Measurements from ENCODE around the gene SGK2.

Gene SGK2

GRCh38 chr20:43572891-43573290, 14.1 kb downstream of the SGK2 start:
- H3K4me3 ChIP-seq (ENCODE audit: control insufficient read depth, low read depth, low read length) = no peak overlapping the region
- no peak for DNase-seq (ENCODE audit: low read depth)

GRCh38 chr20:43576108-43576507, 17.3 kb downstream of the SGK2 start:
- TF ChIP-seq, protein P1, sequence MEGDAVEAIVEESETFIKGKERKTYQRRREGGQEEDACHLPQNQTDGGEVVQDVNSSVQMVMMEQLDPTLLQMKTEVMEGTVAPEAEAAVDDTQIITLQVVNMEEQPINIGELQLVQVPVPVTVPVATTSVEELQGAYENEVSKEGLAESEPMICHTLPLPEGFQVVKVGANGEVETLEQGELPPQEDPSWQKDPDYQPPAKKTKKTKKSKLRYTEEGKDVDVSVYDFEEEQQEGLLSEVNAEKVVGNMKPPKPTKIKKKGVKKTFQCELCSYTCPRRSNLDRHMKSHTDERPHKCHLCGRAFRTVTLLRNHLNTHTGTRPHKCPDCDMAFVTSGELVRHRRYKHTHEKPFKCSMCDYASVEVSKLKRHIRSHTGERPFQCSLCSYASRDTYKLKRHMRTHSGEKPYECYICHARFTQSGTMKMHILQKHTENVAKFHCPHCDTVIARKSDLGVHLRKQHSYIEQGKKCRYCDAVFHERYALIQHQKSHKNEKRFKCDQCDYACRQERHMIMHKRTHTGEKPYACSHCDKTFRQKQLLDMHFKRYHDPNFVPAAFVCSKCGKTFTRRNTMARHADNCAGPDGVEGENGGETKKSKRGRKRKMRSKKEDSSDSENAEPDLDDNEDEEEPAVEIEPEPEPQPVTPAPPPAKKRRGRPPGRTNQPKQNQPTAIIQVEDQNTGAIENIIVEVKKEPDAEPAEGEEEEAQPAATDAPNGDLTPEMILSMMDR (IDR thresholded peaks at IDR 0.05; ENCODE audit: control insufficient read depth, insufficient read depth, low read depth, low read length, missing control alignments) = no peak
- no peak overlapping the region for H3K4me3 ChIP-seq (ENCODE audit: control insufficient read depth, low read depth, low read length)
- DNase-seq (ENCODE audit: low read depth) = no peak

More at GRCh38 chr20:43572891-43573290, 14.1 kb downstream of the SGK2 start:
- TF ChIP-seq, protein P1 (IDR thresholded peaks at IDR 0.05; ENCODE audit: control insufficient read depth, insufficient read depth, low read depth, low read length, missing control alignments) = no peak

DNA sequence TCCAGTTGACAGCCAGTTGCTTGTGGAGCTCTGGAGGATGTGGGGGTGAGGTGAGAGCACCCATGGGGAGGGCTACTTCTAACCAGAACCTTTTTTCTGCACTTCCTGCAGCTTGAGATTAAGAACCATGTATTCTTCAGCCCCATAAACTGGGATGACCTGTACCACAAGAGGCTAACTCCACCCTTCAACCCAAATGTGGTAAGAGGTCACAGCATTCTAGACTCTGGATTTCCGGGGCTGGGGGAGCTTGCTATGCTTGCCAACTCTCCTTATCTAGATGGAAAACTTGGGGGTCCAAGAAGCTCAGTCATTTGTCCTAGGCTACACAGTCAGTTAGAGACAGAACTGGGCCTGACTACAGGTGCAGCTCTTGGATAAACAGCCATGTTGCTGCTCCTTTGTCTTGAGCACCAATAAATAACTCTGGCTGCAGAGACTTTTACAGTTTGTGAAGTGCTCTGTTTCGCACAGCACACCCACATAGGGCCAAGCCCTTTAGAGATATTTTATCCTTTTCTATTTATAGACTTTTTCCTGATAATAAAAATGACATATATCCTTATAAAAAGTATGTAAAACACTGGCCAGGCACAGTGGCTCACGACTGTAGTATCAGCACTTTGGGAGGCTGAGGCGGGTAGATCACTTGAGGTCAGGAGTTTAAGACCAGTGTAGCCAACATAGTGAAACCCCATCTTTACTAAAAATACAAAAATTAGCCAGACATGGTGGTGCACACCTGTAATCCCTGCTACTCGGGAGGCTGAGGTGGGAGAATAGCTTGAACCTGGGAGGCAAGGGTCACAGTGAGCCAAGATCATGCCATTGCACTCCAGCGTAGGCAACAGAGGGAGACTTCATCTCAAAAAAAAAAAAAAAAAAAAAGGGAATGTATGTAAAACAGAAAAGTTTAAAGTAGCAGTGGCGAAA, 21.3 kb downstream of the SGK2 start:
- no peak for DNase-seq (ENCODE audit: low read depth)
- TF ChIP-seq, protein P1 (IDR thresholded peaks at IDR 0.05; ENCODE audit: control insufficient read depth, insufficient read depth, low read depth, low read length, missing control alignments) = no peak
- H3K4me3 ChIP-seq (ENCODE audit: control insufficient read depth, low read depth, low read length) = no peak overlapping the region

DNA sequence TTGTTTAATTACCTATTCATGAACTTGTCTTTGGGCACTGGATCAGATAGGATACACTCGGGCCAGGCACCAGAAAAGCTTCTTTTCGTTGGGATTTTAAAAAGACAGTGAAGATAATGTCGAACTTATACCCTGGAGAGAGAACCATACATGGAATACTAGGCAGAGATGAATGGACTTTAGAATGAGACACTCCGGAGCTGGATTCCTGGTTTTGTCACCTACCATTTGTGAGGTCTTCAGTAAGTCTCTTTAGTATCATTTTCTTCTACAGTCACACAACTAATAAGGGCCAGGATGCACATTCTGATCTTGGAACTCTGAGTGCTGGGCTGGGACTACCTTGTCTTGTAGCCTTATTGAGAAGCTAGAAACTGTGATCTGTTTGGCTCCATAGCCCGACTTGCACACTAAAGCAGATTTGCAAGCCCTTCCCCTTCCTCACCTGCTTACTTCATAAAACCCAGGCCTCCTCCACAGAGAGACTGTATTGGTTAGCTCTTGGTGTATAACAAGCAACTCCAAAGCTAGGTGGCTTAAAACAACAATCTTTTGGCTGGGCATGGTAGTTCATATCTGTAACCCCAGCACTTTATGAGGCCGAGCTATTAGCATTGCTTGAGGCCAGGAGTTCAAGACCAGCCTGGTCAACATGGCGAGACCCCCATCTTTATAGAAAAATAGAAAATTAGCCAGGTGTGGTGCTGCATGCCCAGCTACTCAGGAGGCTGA, 24.5 kb downstream of the SGK2 start:
- TF ChIP-seq, protein P1 (IDR thresholded peaks at IDR 0.05; ENCODE audit: control insufficient read depth, insufficient read depth, low read depth, low read length, missing control alignments) = no peak
- DNase-seq (ENCODE audit: low read depth) = no peak
- no peak overlapping the region for H3K4me3 ChIP-seq (ENCODE audit: control insufficient read depth, low read depth, low read length)

GRCh38 chr20:43583982-43584432, 25.2 kb downstream of the SGK2 start:
- TF ChIP-seq, protein P1 (IDR thresholded peaks at IDR 0.05; ENCODE audit: control insufficient read depth, insufficient read depth, low read depth, low read length, missing control alignments) = no peak
- no peak overlapping the region for H3K4me3 ChIP-seq (ENCODE audit: control insufficient read depth, low read depth, low read length)
- peak; percentile 98 for DNase-seq (ENCODE audit: low read depth)

- TF ChIP-seq, protein P1 (IDR thresholded peaks at IDR 0.05; ENCODE audit: control insufficient read depth, insufficient read depth, low read depth, low read length, missing control alignments) = no peak
- peak; percentile 66 for DNase-seq (ENCODE audit: low read depth)
Measured at GRCh38 chr20:43584448-43585136, 25.8 kb downstream of the SGK2 start.

More at GRCh38 chr20:43584448-43585136, 25.8 kb downstream of the SGK2 start:
- no peak overlapping the region for H3K4me3 ChIP-seq (ENCODE audit: control insufficient read depth, low read depth, low read length)
